HEK293 (cell line): ENCODE measurements around the gene ITGB4.

Source experiments
- INSM2 ChIP-seq: fragments of 450-650 bp; formaldehyde crosslinking; IDR thresholded peaks from 2 replicates; pipeline ENCODE4 v1.5.1; 2016; ENCODE audit warnings: missing biosample characterization, missing genetic modification characterization
- ZBTB8A ChIP-seq: fragments of 450-650 bp; formaldehyde crosslinking; IDR thresholded peaks from 2 replicates; pipeline ENCODE4 v1.5.1; 2016; ENCODE audit warnings: missing biosample characterization, missing genetic modification characterization
- ZNF140 ChIP-seq: fragments of 450-650 bp; formaldehyde crosslinking; IDR thresholded peaks from 2 replicates; pipeline ENCODE4 v1.5.1; 2016; ENCODE audit warnings: missing biosample characterization, missing genetic modification characterization
- ZNF426 ChIP-seq: fragments of 450-650 bp; formaldehyde crosslinking; IDR thresholded peaks from 2 replicates; pipeline ENCODE4 v1.5.1; 2017; ENCODE audit warnings: missing biosample characterization, missing genetic modification characterization, mild to moderate bottlenecking, inconsistent platforms, moderate library complexity
- ZNF629 ChIP-seq: fragments of 450-650 bp; formaldehyde crosslinking; IDR thresholded peaks from 2 replicates; pipeline ENCODE4 v1.5.1; 2017; ENCODE audit warnings: missing biosample characterization, missing genetic modification characterization
- TF ChIP-seq, protein P1 (sequence below): fragments of 450-650 bp; formaldehyde crosslinking; IDR thresholded peaks from 2 replicates; pipeline ENCODE4 v1.5.1; 2016; ENCODE audit warnings: missing biosample characterization, missing genetic modification characterization
- TF ChIP-seq, protein P2 (sequence below): fragments of 450-650 bp; formaldehyde crosslinking; IDR thresholded peaks from 2 replicates; pipeline ENCODE4 v1.5.1; 2016; ENCODE audit warnings: missing biosample characterization, missing genetic modification characterization
- TF ChIP-seq, protein P3 (sequence below): sonication (generic); formaldehyde crosslinking; IDR thresholded peaks from 2 replicates; pipeline ENCODE4 v1.8.1; 2022; ENCODE audit warnings: mild to moderate bottlenecking, moderate library complexity, missing genetic modification reagents
- TF ChIP-seq, protein P4 (sequence below): fragments of 450-650 bp; formaldehyde crosslinking; IDR thresholded peaks from 2 replicates; pipeline ENCODE4 v1.5.1; 2016; ENCODE audit warnings: missing biosample characterization, missing genetic modification characterization

GRCh38 chr17:75795820-75796607, 74.8 kb downstream of the ITGB4 start:
- TF ChIP-seq ZNF140 (tag by site-specific recombination) (no peak), ZBTB8A (tag by site-specific recombination) (no peak), ZNF426 (no peak), ZNF629 (tag by site-specific recombination) (no peak), INSM2 (tag by site-specific recombination) (no peak)
- TF ChIP-seq, protein P1, sequence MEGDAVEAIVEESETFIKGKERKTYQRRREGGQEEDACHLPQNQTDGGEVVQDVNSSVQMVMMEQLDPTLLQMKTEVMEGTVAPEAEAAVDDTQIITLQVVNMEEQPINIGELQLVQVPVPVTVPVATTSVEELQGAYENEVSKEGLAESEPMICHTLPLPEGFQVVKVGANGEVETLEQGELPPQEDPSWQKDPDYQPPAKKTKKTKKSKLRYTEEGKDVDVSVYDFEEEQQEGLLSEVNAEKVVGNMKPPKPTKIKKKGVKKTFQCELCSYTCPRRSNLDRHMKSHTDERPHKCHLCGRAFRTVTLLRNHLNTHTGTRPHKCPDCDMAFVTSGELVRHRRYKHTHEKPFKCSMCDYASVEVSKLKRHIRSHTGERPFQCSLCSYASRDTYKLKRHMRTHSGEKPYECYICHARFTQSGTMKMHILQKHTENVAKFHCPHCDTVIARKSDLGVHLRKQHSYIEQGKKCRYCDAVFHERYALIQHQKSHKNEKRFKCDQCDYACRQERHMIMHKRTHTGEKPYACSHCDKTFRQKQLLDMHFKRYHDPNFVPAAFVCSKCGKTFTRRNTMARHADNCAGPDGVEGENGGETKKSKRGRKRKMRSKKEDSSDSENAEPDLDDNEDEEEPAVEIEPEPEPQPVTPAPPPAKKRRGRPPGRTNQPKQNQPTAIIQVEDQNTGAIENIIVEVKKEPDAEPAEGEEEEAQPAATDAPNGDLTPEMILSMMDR (tag by site-specific recombination) = no peak
- TF ChIP-seq, protein P2, sequence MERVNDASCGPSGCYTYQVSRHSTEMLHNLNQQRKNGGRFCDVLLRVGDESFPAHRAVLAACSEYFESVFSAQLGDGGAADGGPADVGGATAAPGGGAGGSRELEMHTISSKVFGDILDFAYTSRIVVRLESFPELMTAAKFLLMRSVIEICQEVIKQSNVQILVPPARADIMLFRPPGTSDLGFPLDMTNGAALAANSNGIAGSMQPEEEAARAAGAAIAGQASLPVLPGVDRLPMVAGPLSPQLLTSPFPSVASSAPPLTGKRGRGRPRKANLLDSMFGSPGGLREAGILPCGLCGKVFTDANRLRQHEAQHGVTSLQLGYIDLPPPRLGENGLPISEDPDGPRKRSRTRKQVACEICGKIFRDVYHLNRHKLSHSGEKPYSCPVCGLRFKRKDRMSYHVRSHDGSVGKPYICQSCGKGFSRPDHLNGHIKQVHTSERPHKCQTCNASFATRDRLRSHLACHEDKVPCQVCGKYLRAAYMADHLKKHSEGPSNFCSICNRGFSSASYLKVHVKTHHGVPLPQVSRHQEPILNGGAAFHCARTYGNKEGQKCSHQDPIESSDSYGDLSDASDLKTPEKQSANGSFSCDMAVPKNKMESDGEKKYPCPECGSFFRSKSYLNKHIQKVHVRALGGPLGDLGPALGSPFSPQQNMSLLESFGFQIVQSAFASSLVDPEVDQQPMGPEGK = no peak
- TF ChIP-seq, protein P3, sequence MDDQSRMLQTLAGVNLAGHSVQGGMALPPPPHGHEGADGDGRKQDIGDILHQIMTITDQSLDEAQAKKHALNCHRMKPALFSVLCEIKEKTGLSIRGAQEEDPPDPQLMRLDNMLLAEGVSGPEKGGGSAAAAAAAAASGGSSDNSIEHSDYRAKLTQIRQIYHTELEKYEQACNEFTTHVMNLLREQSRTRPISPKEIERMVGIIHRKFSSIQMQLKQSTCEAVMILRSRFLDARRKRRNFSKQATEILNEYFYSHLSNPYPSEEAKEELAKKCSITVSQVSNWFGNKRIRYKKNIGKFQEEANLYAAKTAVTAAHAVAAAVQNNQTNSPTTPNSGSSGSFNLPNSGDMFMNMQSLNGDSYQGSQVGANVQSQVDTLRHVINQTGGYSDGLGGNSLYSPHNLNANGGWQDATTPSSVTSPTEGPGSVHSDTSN (CRISPR knock-in tag) = no peak
- TF ChIP-seq, protein P4, sequence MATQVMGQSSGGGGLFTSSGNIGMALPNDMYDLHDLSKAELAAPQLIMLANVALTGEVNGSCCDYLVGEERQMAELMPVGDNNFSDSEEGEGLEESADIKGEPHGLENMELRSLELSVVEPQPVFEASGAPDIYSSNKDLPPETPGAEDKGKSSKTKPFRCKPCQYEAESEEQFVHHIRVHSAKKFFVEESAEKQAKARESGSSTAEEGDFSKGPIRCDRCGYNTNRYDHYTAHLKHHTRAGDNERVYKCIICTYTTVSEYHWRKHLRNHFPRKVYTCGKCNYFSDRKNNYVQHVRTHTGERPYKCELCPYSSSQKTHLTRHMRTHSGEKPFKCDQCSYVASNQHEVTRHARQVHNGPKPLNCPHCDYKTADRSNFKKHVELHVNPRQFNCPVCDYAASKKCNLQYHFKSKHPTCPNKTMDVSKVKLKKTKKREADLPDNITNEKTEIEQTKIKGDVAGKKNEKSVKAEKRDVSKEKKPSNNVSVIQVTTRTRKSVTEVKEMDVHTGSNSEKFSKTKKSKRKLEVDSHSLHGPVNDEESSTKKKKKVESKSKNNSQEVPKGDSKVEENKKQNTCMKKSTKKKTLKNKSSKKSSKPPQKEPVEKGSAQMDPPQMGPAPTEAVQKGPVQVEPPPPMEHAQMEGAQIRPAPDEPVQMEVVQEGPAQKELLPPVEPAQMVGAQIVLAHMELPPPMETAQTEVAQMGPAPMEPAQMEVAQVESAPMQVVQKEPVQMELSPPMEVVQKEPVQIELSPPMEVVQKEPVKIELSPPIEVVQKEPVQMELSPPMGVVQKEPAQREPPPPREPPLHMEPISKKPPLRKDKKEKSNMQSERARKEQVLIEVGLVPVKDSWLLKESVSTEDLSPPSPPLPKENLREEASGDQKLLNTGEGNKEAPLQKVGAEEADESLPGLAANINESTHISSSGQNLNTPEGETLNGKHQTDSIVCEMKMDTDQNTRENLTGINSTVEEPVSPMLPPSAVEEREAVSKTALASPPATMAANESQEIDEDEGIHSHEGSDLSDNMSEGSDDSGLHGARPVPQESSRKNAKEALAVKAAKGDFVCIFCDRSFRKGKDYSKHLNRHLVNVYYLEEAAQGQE (tag by site-specific recombination) = no peak
